Liver (tissue), 9 donors: ENCODE results near the gene APH1A. TPM values are rescaled to one million over a fixed set of nuclear protein-coding genes. Genes with fewer than 3 reads are reported as not detected.
A peak's percentile ranks its signal among the peaks of the same experiment; 100 is the strongest.

Experiments used
- DNase-seq: peaks from one replicate; pipeline ENCODE4 v3.0.0-alpha.2; 2017; ENCODE audit warnings: low spot score
- H3K27ac ChIP-seq, 2 donors: one replicate each; pipeline ENCODE4 v1.7.0; 2013; ENCODE audit warnings: inconsistent platforms in 2 of 2, low read length in 2 of 2, control low read depth in 1 of 2, low read depth in 1 of 2, mild to moderate bottlenecking in 1 of 2
- H3K27me3 ChIP-seq, 4 donors: one replicate each; pipeline versions ENCODE4 v1.6.1 to v1.7.0; 2013; ENCODE audit warnings: low read length in 3 of 4, inconsistent platforms in 1 of 4, mild to moderate bottlenecking in 1 of 4, moderate library complexity in 1 of 4; ENCODE audit not compliant: control insufficient read depth in 4 of 4, insufficient read depth in 4 of 4
- H3K36me3 ChIP-seq, 4 donors: one replicate each; pipeline versions ENCODE4 v1.6.1 to v1.7.0; 2013; ENCODE audit warnings: low read length in 3 of 4, mild to moderate bottlenecking in 3 of 4, low read depth in 1 of 4, moderate library complexity in 1 of 4; ENCODE audit not compliant: control insufficient read depth in 4 of 4, insufficient read depth in 3 of 4
- H3K4me1 ChIP-seq, 4 donors: one replicate each; pipeline versions ENCODE4 v1.6.1 to v1.7.0; 2013; ENCODE audit warnings: low read length in 3 of 4, mild to moderate bottlenecking in 3 of 4, moderate library complexity in 1 of 4; ENCODE audit not compliant: control insufficient read depth in 4 of 4, insufficient read depth in 4 of 4
- H3K4me3 ChIP-seq, 3 donors: one replicate each; pipeline versions ENCODE4 v1.6.1 to v1.7.0; 2013; ENCODE audit warnings: low read length in 3 of 3, control low read depth in 1 of 3, low read depth in 1 of 3, mild to moderate bottlenecking in 1 of 3
- H3K9ac ChIP-seq, 2 donors: one replicate each; pipeline ENCODE4 v1.7.0; 2013; ENCODE audit warnings: low read length in 2 of 2, mild to moderate bottlenecking in 2 of 2, moderate library complexity in 2 of 2, control low read depth in 1 of 2, low read depth in 1 of 2
- H3K9me3 ChIP-seq, 4 donors: one replicate each; pipeline versions ENCODE4 v1.6.1 to v1.7.0; 2013; ENCODE audit warnings: low read length in 3 of 4; ENCODE audit not compliant: control insufficient read depth in 4 of 4
- ATF3 ChIP-seq: IDR thresholded peaks from 2 replicates; pipeline ENCODE4 v1.6.1; 2016; ENCODE audit warnings: antibody characterized with exemption
- CTCF ChIP-seq: fragments of 150-350 bp; IDR thresholded peaks from 2 replicates; pipeline ENCODE4 v1.5.1; 2017; ENCODE audit warnings: improper control_type of control experiment, low read depth, low read length; ENCODE audit not compliant: missing input control
- EGR1 ChIP-seq, 2 donors: IDR thresholded peaks; 2 replicates each; pipeline ENCODE4 v1.6.1; 2016 to 2018; ENCODE audit warnings: antibody characterized with exemption in 2 of 2, low read depth in 2 of 2
- FOXA1 ChIP-seq: IDR thresholded peaks from 2 replicates; pipeline ENCODE4 v1.6.1; 2016; ENCODE audit warnings: antibody characterized with exemption
- FOXA2 ChIP-seq: IDR thresholded peaks from 2 replicates; pipeline ENCODE4 v1.6.1; 2016; ENCODE audit warnings: antibody characterized with exemption
- GABPA ChIP-seq, 2 donors: IDR thresholded peaks in 1 of 2; conservative IDR thresholded peaks in 1 of 2; 2 replicates each; pipeline ENCODE4 v1.6.1; 2016; ENCODE audit warnings: antibody characterized with exemption in 2 of 2, mild to moderate bottlenecking in 1 of 2, moderate library complexity in 1 of 2
- HNF4A ChIP-seq, 2 donors: conservative IDR thresholded peaks; 2 replicates each; pipeline ENCODE4 v1.6.1; 2016; ENCODE audit warnings: antibody characterized with exemption in 2 of 2, mild to moderate bottlenecking in 2 of 2
- HNF4G ChIP-seq: IDR thresholded peaks from 2 replicates; pipeline ENCODE4 v1.6.1; 2016; ENCODE audit warnings: antibody characterized with exemption
- JUND ChIP-seq, 2 donors: IDR thresholded peaks; 2 replicates each; pipeline ENCODE4 v1.6.1; 2016; ENCODE audit warnings: antibody characterized with exemption in 2 of 2
- MAX ChIP-seq: IDR thresholded peaks from 2 replicates; pipeline ENCODE4 v1.6.1; 2016; ENCODE audit warnings: antibody characterized with exemption
- NR2F2 ChIP-seq: IDR thresholded peaks from 2 replicates; pipeline ENCODE4 v1.6.1; 2016; ENCODE audit warnings: antibody characterized with exemption
- RAD21 ChIP-seq, 2 donors: IDR thresholded peaks; 2 replicates each; pipeline ENCODE4 v1.6.1; 2016; ENCODE audit warnings: antibody characterized with exemption in 2 of 2, mild to moderate bottlenecking in 2 of 2
- REST ChIP-seq: IDR thresholded peaks from 2 replicates; pipeline ENCODE4 v1.6.1; 2016; ENCODE audit warnings: antibody characterized with exemption, mild to moderate bottlenecking
- RXRA ChIP-seq, 2 donors: IDR thresholded peaks; 2 replicates each; pipeline ENCODE4 v1.6.1; 2017 to 2018; ENCODE audit warnings: antibody characterized with exemption in 2 of 2, mild to moderate bottlenecking in 1 of 2
- SP1 ChIP-seq: IDR thresholded peaks from 2 replicates; pipeline ENCODE4 v1.6.1; 2018; ENCODE audit warnings: antibody characterized with exemption, mild to moderate bottlenecking
- TAF1 ChIP-seq: conservative IDR thresholded peaks from 2 replicates; pipeline ENCODE4 v1.6.1; 2016; ENCODE audit warnings: antibody characterized with exemption, mild to moderate bottlenecking
- YY1 ChIP-seq: IDR thresholded peaks from 2 replicates; pipeline ENCODE4 v1.6.1; 2016; ENCODE audit warnings: antibody characterized with exemption, mild to moderate bottlenecking
- ZBTB33 ChIP-seq: IDR thresholded peaks from 2 replicates; pipeline ENCODE4 v1.6.1; 2016; ENCODE audit warnings: antibody characterized with exemption
- WGBS: extraction: QIAGEN DNeasy Blood & Tissue Kit; methylation state at CpG from one replicate; pipeline ENCODE4 v1.1.7; 2013; 5-methylcytosine and 5-hydroxymethylcytosine counted together
- polyA plus RNA-seq, 2 donors: library from polyadenylated mRNA; stranded (reverse) in 1 of 2; unstranded in 1 of 2; fragments of 200-250 nt in 1 of 2; fragments of >200 nt in 1 of 2; fragmentation: Nextera tagmentation in 1 of 2; extraction: Ambion mirVana in 1 of 2; gene quantifications; one replicate each; pipeline versions ENCODE4 v1.2.1 to v1.2.3, GENCODE V29; 2013 to 2015
- total RNA-seq, 2 donors: library from RNA; depleted of rRNA; stranded (reverse); fragments of >200 nt; gene quantifications; one replicate each; pipeline ENCODE4 v1.2.3, GENCODE V29; 2014
- donor health status: healthy.
- donor health status: healthy.
- donor health status: healthy.
- donor health status: healthy.
- donor health status: healthy.

The APH1A gene
- total and polyA plus RNA-seq, 4 donors, result 25.1 to 93.6 (median 57.1) TPM

GRCh38 chr1:150235294-150235851 is 33.4 kb downstream of the APH1A start:
- peak; percentile 50 for DNase-seq
- peak overlapping the region; percentile 98 for H3K27ac ChIP-seq
- under 1% methylated on average over 27 of the region's 27 CpGs for WGBS

GRCh38 chr1:150234566-150235293 is 34.1 kb downstream of the APH1A start:
- peaks cover 0 to 6% (median under 1%) of the 10 kb centered on the region in 4 donors for H3K36me3 ChIP-seq
- DNase-seq, result peak; percentile 81
- H3K9me3 ChIP-seq, result no peaks in the 10 kb centered on the region
- peak overlapping the region; percentile 91 to 96 for H3K9ac ChIP-seq
- H3K4me1 ChIP-seq, result peaks cover 1 to 20% (median 6%) of the 10 kb centered on the region in 4 donors
- peak overlapping the region; percentile 98 for H3K27ac ChIP-seq
- TF ChIP-seq ZBTB33, result peak; percentile 66
- no peak for TF ChIP-seq RAD21 (IDR thresholded peaks at IDR 0.05)
- peak in 1 of 2 donors; percentile 33 for TF ChIP-seq RXRA (IDR thresholded peaks at IDR 0.05)
- no peak for TF ChIP-seq REST
- peak; percentile 11 for TF ChIP-seq HNF4G
- peak; percentile 70 for TF ChIP-seq YY1
- no peak for TF ChIP-seq GABPA (IDR thresholded peaks at IDR 0.05 in 1 of 2, conservative IDR thresholded peaks at IDR 0.05 in 1 of 2)
- no peak for TF ChIP-seq JUND (IDR thresholded peaks at IDR 0.05)
- no peak for TF ChIP-seq CTCF
- no peak for TF ChIP-seq FOXA2
- TF ChIP-seq MAX, result no peak
- no peak for TF ChIP-seq EGR1 (IDR thresholded peaks at IDR 0.05; ENCODE audit: low read depth in 2 of 2)
- TF ChIP-seq FOXA1, result no peak
- peak; percentile 46 for TF ChIP-seq SP1
- TF ChIP-seq NR2F2, result peak; percentile 49
- peak; percentile 3 to 45 for TF ChIP-seq HNF4A (conservative IDR thresholded peaks at IDR 0.05)
- TF ChIP-seq ATF3, result no peak
- TF ChIP-seq TAF1, result peak; percentile 86
- no peaks in the 10 kb centered on the region for H3K27me3 ChIP-seq
- under 1% methylated on average over 78 of the region's 78 CpGs for WGBS
- peak overlapping the region; percentile 73 to 97 (median 92) for H3K4me3 ChIP-seq

More at GRCh38 chr1:150235294-150235851, 33.4 kb downstream of the APH1A start:
- H3K27me3 ChIP-seq, result no peaks in the 10 kb centered on the region
- no peaks in the 10 kb centered on the region for H3K9me3 ChIP-seq
- H3K9ac ChIP-seq, result peak overlapping the region; percentile 91 to 96
- peaks cover 0 to 2% (median under 1%) of the 10 kb centered on the region in 4 donors for H3K36me3 ChIP-seq
- peaks cover 1 to 20% (median 6%) of the 10 kb centered on the region in 4 donors for H3K4me1 ChIP-seq
- H3K4me3 ChIP-seq, result peak overlapping the region; percentile 73 to 97 (median 92)
- no peak for TF ChIP-seq HNF4A (conservative IDR thresholded peaks at IDR 0.05)
